ENCODE data around the gene KIF13A.
"Not testable (repeated sequence)": the region's sequence is repeated elsewhere in the genome, so short reads cannot be mapped to it uniquely, and the experiment has no call there.

KIF13A gene

GRCh38 chr6:17935188-17936149, 52.0 kb downstream of the KIF13A start:
- H3K4me3 ChIP-seq (ENCODE audit: low read depth, low read length): no peak overlapping the region

GRCh38 chr6:17933716-17934115, 53.7 kb downstream of the KIF13A start:
- no peak overlapping the region for H3K4me3 ChIP-seq (ENCODE audit: low read depth, low read length)

- no peak overlapping the region for H3K4me3 ChIP-seq (ENCODE audit: low read depth, low read length)
These were observed 55.0 kb downstream of the KIF13A start for GRCh38 chr6:17932330-17932852.

- H3K4me3 ChIP-seq (ENCODE audit: low read depth, low read length): no peak overlapping the region
These were observed 56.2 kb downstream of the KIF13A start for GRCh38 chr6:17931227-17931626.

GRCh38 chr6:17930321-17930993, 57.0 kb downstream of the KIF13A start:
- no peak overlapping the region for H3K4me3 ChIP-seq (ENCODE audit: low read depth, low read length)

GRCh38 chr6:17928514-17929430, 58.7 kb downstream of the KIF13A start:
- no peak overlapping the region for H3K4me3 ChIP-seq (ENCODE audit: low read depth, low read length)

- H3K4me3 ChIP-seq (ENCODE audit: low read depth, low read length): no peak overlapping the region
These were observed 59.7 kb downstream of the KIF13A start for GRCh38 chr6:17927705-17928104.

- no peak overlapping the region for H3K4me3 ChIP-seq (ENCODE audit: low read depth, low read length)
These were observed 64.0 kb downstream of the KIF13A start for GRCh38 chr6:17923401-17923863.

- no peak overlapping the region for H3K4me3 ChIP-seq (ENCODE audit: low read depth, low read length)
These were observed 66.0 kb downstream of the KIF13A start for GRCh38 chr6:17921454-17921853.

- H3K4me3 ChIP-seq (ENCODE audit: low read depth, low read length): no peak overlapping the region
These were observed 67.9 kb downstream of the KIF13A start for GRCh38 chr6:17919496-17919895.

- H3K4me3 ChIP-seq (ENCODE audit: low read depth, low read length): no peak overlapping the region
These were observed 69.3 kb downstream of the KIF13A start for GRCh38 chr6:17917837-17918763.

GRCh38 chr6:17914651-17915050, 72.8 kb downstream of the KIF13A start:
- no peak overlapping the region for H3K4me3 ChIP-seq (ENCODE audit: low read depth, low read length)

- no peak overlapping the region for H3K4me3 ChIP-seq (ENCODE audit: low read depth, low read length)
These were observed 74.9 kb downstream of the KIF13A start for GRCh38 chr6:17912521-17912920.

- not testable (repeated sequence) for H3K4me3 ChIP-seq (ENCODE audit: low read depth, low read length)
These were observed 75.8 kb downstream of the KIF13A start for GRCh38 chr6:17911656-17912055.

GRCh38 chr6:17910189-17910588, 77.2 kb downstream of the KIF13A start:
- H3K4me3 ChIP-seq (ENCODE audit: low read depth, low read length): no peak overlapping the region

GRCh38 chr6:17908831-17909230, 78.6 kb downstream of the KIF13A start:
- H3K4me3 ChIP-seq (ENCODE audit: low read depth, low read length): no peak overlapping the region

- no peak overlapping the region for H3K4me3 ChIP-seq (ENCODE audit: low read depth, low read length)
These were observed 79.8 kb downstream of the KIF13A start for GRCh38 chr6:17907406-17908229.
